Lower leg skin (tissue), 3 donors: Measurements from ENCODE around the gene CLIC2.

ENCODE experiments used
- POLR2A ChIP-seq, 2 donors: fragments of 450-650 bp; IDR thresholded peaks; one replicate each; pipeline ENCODE4 v1.6.1; 2016 to 2017; ENCODE audit warnings: antibody characterized with exemption in 2 of 2, mild to moderate bottlenecking in 1 of 2, moderate library complexity in 1 of 2
- TF ChIP-seq, protein P1 (sequence below), 3 donors: fragments of 450-650 bp; IDR thresholded peaks; one replicate each; pipeline ENCODE4 v1.5.1; 2016; ENCODE audit warnings: antibody characterized with exemption in 3 of 3, mild to moderate bottlenecking in 3 of 3, moderate library complexity in 2 of 3

DNA sequence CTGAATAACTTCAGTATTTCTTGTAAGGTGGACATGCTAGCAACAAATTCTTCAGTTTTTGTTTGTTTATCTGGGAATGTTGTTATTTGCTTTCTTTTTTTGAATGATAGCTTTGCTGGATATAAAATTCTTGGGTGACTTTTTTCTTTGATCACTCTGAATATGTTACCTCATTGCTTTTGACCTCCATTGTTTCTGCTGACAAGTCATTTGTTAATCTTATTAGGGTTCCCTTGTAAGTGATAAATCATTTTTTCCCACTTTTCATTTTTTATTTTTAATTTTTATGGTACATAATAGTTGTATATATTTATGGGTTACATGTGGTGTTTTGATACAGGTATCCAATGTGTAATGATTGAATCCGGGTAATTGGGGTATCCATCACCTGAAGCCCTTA lies 63.4 kb downstream of the CLIC2 start:
- TF ChIP-seq, protein P1, sequence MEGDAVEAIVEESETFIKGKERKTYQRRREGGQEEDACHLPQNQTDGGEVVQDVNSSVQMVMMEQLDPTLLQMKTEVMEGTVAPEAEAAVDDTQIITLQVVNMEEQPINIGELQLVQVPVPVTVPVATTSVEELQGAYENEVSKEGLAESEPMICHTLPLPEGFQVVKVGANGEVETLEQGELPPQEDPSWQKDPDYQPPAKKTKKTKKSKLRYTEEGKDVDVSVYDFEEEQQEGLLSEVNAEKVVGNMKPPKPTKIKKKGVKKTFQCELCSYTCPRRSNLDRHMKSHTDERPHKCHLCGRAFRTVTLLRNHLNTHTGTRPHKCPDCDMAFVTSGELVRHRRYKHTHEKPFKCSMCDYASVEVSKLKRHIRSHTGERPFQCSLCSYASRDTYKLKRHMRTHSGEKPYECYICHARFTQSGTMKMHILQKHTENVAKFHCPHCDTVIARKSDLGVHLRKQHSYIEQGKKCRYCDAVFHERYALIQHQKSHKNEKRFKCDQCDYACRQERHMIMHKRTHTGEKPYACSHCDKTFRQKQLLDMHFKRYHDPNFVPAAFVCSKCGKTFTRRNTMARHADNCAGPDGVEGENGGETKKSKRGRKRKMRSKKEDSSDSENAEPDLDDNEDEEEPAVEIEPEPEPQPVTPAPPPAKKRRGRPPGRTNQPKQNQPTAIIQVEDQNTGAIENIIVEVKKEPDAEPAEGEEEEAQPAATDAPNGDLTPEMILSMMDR (IDR thresholded peaks at IDR 0.05), result no peak
- no peak for TF ChIP-seq POLR2A (IDR thresholded peaks at IDR 0.05)
